ENCODE results near the gene NSUN7.

DNA sequence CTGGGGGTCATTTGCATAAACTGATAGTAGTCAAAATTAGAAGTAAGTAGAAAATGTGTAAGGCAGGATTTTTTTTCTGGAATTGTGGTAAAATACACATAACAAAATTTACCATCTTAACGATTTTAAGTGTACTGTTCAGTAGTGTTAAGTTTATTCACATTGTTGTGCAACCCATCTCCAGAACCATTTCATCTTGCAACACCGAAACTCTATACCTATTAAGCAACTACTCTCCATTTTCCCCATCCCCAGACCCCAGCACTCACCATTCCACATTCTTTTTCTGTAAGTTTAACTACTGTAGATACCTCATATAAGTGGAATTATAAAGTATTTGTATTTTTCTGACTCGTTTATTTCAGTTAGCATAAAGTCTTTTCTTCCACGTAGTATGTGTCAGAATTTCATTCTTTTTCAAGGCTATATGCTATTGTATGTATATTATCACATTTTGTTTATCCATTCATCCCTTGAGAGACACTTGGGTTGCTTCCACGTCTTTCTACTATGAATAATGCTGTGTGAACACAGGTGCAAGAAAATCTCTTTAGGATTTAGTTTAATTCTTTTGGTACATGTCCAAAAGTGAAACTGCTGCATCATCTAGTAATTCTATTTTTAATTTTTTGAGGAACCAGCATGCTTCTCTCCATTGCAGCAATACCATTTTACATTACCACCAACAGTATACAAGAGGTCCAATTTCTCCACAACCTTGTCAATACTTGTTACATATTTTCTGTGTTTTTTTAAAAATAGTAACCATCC is 39.1 kb upstream of the NSUN7 start:
- TF ChIP-seq, protein P1, sequence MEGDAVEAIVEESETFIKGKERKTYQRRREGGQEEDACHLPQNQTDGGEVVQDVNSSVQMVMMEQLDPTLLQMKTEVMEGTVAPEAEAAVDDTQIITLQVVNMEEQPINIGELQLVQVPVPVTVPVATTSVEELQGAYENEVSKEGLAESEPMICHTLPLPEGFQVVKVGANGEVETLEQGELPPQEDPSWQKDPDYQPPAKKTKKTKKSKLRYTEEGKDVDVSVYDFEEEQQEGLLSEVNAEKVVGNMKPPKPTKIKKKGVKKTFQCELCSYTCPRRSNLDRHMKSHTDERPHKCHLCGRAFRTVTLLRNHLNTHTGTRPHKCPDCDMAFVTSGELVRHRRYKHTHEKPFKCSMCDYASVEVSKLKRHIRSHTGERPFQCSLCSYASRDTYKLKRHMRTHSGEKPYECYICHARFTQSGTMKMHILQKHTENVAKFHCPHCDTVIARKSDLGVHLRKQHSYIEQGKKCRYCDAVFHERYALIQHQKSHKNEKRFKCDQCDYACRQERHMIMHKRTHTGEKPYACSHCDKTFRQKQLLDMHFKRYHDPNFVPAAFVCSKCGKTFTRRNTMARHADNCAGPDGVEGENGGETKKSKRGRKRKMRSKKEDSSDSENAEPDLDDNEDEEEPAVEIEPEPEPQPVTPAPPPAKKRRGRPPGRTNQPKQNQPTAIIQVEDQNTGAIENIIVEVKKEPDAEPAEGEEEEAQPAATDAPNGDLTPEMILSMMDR (IDR thresholded peaks at IDR 0.05), result no peak
- TF ChIP-seq POLR2AphosphoS5 (IDR thresholded peaks at IDR 0.05), result no peak
- no peak for TF ChIP-seq POLR2A (IDR thresholded peaks at IDR 0.05)
